HAP-1 (cell line): Measurements from ENCODE around the gene UGGT2.
"Not testable (repeated sequence)": the region's sequence is repeated elsewhere in the genome, so short reads cannot be mapped to it uniquely, and the experiment has no call there.

Experiments
- DNase-seq, 2 experiments: peaks; one replicate each; pipeline ENCODE4 v3.0.0-alpha.2; 2016 to 2020; ENCODE audit warnings: low spot score in 2 of 2
- H3K27me3 ChIP-seq: fragments of 250-450 bp; sonication (Bioruptor Pico); 2 replicates; pipeline ENCODE4 v1.5.1; 2020; ENCODE audit warnings: low read depth, mild to moderate bottlenecking, moderate library complexity
- H3K36me3 ChIP-seq: fragments of 250-450 bp; sonication (Bioruptor Pico); replicated peaks from 2 replicates; pipeline ENCODE4 v1.5.1; 2020; ENCODE audit warnings: mild to moderate bottlenecking
- H3K4me1 ChIP-seq: fragments of 250-450 bp; sonication (Bioruptor Pico); 2 replicates; pipeline ENCODE4 v1.5.1; 2020; ENCODE audit warnings: mild to moderate bottlenecking
- H3K4me3 ChIP-seq: fragments of 250-450 bp; sonication (Bioruptor Pico); 2 replicates; pipeline ENCODE4 v1.5.1; 2020; ENCODE audit warnings: mild to moderate bottlenecking, moderate library complexity
- H3K9me3 ChIP-seq: fragments of 250-450 bp; sonication (Bioruptor Pico); 2 replicates; pipeline ENCODE4 v1.5.1; 2020; ENCODE audit warnings: mild to moderate bottlenecking, moderate library complexity
- in situ Hi-C: fragments of 300-500 bp; cut with MboI; formaldehyde crosslinking; loops from 3 replicates; pipeline ENCODE4 v1.14.3; 2020; ENCODE audit warnings: low sequenced_read_pairs, inconsistent platforms, mixed read lengths

Gene UGGT2

DNA sequence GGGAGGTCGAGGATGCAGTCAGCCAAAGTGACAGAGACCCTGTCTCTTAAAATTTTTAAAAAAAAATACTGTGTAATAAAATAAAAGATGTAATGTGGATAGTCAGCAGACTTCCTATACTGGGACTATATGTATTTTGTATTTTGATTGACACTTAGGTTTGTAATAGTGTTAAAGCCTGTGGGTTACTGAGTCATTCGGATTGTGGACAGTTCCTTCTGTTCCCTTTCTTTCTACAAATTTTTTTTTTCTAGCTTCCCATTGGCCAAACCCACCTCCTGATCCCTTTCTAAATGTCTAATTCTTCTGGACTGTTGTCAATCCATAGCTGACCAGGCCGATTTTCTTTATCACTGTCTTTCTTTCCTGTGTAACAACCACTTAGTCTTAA is 268.3 kb downstream of the UGGT2 start:
- in situ Hi-C loops: no loop called here
- no peaks in the 10 kb centered on the region for H3K27me3 ChIP-seq
- no peaks in the 10 kb centered on the region for H3K9me3 ChIP-seq
- H3K36me3 ChIP-seq: peaks cover 10% of the 10 kb centered on the region
- DNase-seq: no peak
- no peak overlapping the region for H3K4me3 ChIP-seq
- no peaks in the 10 kb centered on the region; the same call in 1 of the 2 replicates for H3K4me1 ChIP-seq

DNA sequence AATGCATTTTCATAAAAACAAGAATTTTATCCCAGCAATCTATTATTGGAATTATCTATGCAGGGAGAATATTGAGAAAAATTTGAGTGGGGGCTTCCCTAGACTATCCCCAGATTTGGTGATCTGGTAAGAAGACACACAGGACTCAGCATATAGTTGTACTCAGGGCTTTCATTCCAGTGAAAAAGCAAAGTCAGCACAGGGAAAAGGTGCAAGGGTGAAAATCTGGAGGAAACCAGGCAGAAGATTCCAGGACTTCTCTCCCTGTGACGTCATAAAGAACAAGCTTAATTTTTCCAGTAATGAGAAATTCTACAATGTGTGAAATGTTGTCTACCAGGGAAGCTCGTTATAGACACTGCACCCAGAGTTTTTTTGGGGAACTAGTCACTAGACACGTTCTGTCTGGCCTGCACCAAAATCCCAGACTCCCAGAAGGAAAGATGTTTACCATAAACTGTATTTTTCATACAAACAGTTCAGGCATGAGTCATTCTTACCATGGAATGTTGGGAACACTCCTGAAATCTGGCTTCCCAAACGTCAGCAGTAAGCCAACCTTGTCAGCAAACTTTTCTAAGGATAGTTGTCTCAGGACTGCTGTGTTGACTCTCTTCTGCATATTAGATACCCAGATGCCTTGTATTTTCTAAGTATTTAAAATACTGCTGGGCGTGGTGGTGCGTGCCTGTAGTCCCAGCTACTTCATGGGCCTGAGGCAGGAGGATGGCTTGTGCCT is 268.9 kb downstream of the UGGT2 start:
- Histone ChIP-seq H3K36me3 (peaks cover 7% of the 10 kb centered on the region), H3K27me3 (no peaks in the 10 kb centered on the region), H3K4me1 (no peaks in the 10 kb centered on the region; the same call in 1 of the 2 replicates), H3K4me3 (no peak overlapping the region), H3K9me3 (no peaks in the 10 kb centered on the region)
- in situ Hi-C loops: no loop called here
- no peak for DNase-seq

GRCh38 chr13:95783747-95784146 is 269.5 kb downstream of the UGGT2 start:
- in situ Hi-C loops: no loop called here
- Histone ChIP-seq H3K4me3 (no peak overlapping the region), H3K36me3 (peaks cover 6% of the 10 kb centered on the region), H3K4me1 (no peaks in the 10 kb centered on the region; the same call in 1 of the 2 replicates), H3K9me3 (no peaks in the 10 kb centered on the region), H3K27me3 (no peaks in the 10 kb centered on the region)
- no peak for DNase-seq

DNA sequence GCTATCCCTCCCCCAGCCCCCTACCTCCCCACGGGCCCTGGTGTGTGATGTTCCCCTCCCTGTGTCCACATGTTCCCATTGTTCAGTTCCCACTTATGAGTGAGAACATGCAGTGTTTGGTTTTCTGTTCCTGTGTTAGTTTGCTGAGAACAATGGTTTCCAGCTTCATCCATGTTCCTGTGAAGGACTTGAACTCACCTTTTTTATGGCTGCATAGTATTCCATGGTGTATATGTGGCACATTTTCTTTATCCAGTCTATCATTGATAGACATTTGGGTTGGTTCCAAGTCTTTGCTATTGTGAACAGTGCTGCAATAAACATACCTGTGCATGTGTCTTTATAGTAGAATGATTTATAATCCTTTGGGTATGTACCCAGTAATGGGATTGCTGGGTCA is 271.3 kb downstream of the UGGT2 start:
- H3K36me3 ChIP-seq, H3K27me3 ChIP-seq, H3K9me3 ChIP-seq, DNase-seq, H3K4me3 ChIP-seq, in situ Hi-C loops, H3K4me1 ChIP-seq: not testable (repeated sequence)

DNA sequence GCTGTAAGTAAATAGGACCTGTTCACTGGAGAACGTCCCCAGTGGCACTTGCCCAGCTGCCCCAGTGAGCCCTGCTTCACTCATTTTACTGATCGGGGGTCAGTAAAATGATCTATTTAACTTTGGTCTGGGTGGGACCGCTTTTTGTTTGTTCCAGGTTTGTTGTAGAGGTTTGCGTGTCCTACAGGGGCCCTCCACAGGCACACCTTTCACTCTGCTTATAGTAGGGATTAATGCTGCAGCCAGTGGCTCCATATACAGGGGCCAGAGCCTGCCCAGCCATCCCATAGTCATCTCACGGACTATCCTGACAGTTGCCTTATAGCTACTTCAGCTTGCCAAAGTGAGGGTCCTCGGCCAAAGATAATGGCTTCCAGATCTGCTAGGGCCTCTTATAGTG is 272.2 kb downstream of the UGGT2 start:
- Histone ChIP-seq H3K36me3 (no peaks in the 10 kb centered on the region), H3K4me1 (no peaks in the 10 kb centered on the region; the same call in 1 of the 2 replicates), H3K9me3 (no peaks in the 10 kb centered on the region), H3K27me3 (no peaks in the 10 kb centered on the region), H3K4me3 (no peak overlapping the region)
- DNase-seq: no peak
- in situ Hi-C loops: no loop called here

DNA sequence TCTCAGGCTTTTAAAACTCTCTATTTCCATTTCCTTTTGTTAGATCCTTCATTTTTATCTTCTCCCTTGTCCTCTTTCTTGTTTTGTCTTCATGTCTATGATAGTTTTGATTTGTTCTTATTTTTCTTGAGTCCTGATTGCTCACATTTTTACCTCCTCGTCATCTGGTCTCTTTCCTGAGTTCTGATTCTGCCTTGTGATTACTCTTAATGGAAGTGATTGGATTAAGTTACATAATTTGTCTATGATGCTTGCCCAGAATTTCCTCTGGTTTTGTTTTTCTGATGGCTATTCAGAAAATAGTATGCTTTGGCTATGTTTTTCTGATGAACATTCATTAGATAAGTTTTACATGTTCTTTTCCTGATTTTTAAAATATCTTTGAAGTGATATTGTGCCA is 273.7 kb downstream of the UGGT2 start:
- Histone ChIP-seq H3K9me3 (no peaks in the 10 kb centered on the region), H3K27me3 (no peaks in the 10 kb centered on the region), H3K36me3 (no peaks in the 10 kb centered on the region), H3K4me1 (no peaks in the 10 kb centered on the region), H3K4me3 (no peak overlapping the region)
- DNase-seq: no peak
- in situ Hi-C loops: no loop called here

DNA sequence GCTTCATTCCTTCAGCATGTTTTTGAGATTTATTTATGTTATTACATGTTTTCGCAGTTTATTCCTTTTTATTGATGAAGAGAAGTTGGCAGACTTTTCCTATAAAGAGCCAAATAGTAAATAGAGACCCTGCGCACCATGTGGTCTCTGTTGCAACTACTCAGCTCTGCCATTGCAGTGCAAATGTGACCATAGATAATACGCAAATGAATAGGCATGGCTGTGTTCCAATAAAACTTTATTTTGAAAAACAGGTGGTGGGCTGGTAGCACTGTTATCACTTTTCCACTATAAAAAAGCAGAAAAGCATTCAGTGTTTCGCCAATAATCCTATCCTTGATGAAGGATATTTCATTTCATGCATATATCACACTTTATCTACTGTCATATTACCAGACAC is 281.3 kb downstream of the UGGT2 start:
- no peak for DNase-seq
- Histone ChIP-seq H3K4me1 (no peaks in the 10 kb centered on the region), H3K4me3 (no peak overlapping the region), H3K36me3 (no peaks in the 10 kb centered on the region), H3K27me3 (no peaks in the 10 kb centered on the region), H3K9me3 (no peaks in the 10 kb centered on the region)
- in situ Hi-C loops: no loop called here

DNA sequence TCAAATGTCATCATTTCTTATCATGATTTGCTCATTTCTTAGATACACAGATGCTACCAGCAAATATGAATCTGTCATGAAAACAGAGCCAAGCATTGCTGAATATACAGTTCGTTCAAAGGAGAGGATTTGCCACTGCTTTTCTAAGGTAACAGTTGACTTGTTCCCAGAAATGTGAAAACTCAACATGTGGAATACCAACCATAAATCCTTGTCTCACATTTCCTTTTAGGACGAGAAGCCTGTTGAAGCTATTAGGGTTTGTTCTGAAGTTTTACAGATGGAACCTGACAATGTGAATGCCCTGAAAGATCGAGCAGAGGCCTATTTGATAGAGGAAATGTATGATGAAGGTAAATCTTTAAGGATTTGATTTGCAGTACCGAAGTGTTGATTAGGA is 289.6 kb downstream of the UGGT2 start:
- Histone ChIP-seq H3K4me1 (peaks cover 7% of the 10 kb centered on the region), H3K36me3 (peaks cover 5% of the 10 kb centered on the region), H3K9me3 (no peaks in the 10 kb centered on the region), H3K27me3 (no peaks in the 10 kb centered on the region), H3K4me3 (no peak overlapping the region)
- no peak for DNase-seq
- in situ Hi-C loops: no loop called here

- H3K4me1 ChIP-seq, in situ Hi-C loops, H3K36me3 ChIP-seq, H3K9me3 ChIP-seq, H3K4me3 ChIP-seq, H3K27me3 ChIP-seq: not testable (repeated sequence)
- peak; percentile 23 for DNase-seq
These were observed 290.6 kb downstream of the UGGT2 start for GRCh38 chr13:95762626-95763025.

DNA sequence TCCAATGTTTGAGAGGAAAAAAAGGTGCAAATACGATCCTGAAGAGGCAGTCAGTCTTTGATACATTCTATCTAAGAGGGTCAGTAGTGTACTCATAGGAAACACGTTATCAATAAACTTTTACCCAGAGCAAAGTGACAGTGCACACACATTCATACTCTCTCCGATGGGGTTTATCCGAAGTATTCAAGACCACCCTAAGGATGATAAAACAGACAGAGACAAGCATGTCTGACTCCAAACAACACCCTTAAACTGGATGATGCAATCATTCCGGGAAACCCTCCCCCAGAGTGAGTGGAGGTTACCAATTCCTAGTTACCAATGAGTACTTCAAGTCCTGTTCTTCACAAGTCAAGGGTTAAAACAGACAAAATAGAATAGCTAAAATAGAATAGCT is 297.1 kb downstream of the UGGT2 start:
- Histone ChIP-seq H3K4me1 (no peaks in the 10 kb centered on the region), H3K9me3 (no peaks in the 10 kb centered on the region), H3K4me3 (no peak overlapping the region), H3K27me3 (no peaks in the 10 kb centered on the region), H3K36me3 (no peaks in the 10 kb centered on the region)
- in situ Hi-C loops: no loop called here
- DNase-seq: no peak

DNA sequence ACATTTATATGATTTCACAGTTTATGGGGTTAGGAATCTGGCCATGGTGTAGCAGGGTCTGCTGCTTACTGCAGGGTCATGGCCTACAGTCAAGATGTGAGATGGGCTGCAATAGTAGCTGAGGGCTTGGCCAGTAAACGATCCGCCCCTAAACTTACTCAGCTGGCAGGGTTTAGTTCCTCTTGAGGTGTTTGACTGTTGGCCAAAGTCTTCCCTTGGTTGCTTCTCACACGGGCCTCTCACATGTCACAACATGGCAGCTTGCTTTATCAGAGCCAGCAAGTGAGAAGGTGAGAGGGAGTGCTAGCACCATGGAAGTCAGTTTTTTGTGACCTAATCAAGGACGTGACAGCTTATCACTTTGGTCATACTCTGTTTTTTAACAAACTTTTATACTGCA is 299.1 kb downstream of the UGGT2 start:
- Histone ChIP-seq H3K27me3 (no peaks in the 10 kb centered on the region), H3K4me1 (no peaks in the 10 kb centered on the region), H3K36me3 (no peaks in the 10 kb centered on the region), H3K4me3 (no peak overlapping the region), H3K9me3 (no peaks in the 10 kb centered on the region)
- no peak for DNase-seq
- in situ Hi-C loops: no loop called here

DNA sequence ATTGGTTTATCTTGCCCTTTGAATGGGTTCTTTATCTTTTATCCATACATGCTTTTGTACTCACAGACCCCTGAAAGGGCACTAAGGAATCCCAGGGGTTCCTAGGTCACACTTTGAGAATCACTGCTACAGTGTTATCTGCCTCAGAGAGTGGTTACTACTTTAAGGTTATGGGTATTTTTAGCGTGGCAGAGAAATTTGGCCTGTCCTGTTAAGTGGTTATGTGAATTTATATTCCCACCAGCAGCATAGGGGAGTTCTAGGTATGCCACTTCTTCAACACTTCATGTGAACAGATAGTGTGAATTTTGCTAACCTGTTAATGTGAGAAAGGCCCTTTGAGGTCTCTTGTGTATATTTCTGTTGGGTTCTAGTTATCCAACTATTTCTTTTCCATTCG is 300.5 kb downstream of the UGGT2 start:
- in situ Hi-C loops: no loop called here

More for the DNA sequence above, 300.5 kb downstream of the UGGT2 start:
- H3K4me1 ChIP-seq: no peaks in the 10 kb centered on the region
- H3K9me3 ChIP-seq: no peaks in the 10 kb centered on the region
- no peaks in the 10 kb centered on the region for H3K36me3 ChIP-seq
- H3K27me3 ChIP-seq: no peaks in the 10 kb centered on the region
- no peak for DNase-seq
- no peak overlapping the region for H3K4me3 ChIP-seq
